A549 (cell line): ENCODE measurements around the gene PLCH1. TPM values are rescaled to one million over a fixed set of nuclear protein-coding genes. Genes with fewer than 3 reads are reported as not detected.

Source experiments
- ATAC-seq, 2 experiments: fragments of 200-7000 bp in 1 of 2; fragments of >200 bp in 1 of 2; cut with Nextera tagmentation in 1 of 2; cut with Tn5 transposase in 1 of 2; 3 replicates each; pipeline versions ENCODE4 v1.8.0 to v1.9.1; 2018 to 2020; ENCODE audit warnings: mild to moderate bottlenecking in 1 of 2, moderate library complexity in 1 of 2
- CTCF ChIA-PET: fragments of 300-600 bp; sonication (Branson Sonifier 250); formaldehyde crosslinking; extraction: SDS; loops from one replicate; lab custom pipeline; 2021; ENCODE audit warnings: antibody characterized with exemption, inconsistent platforms; lab: Yijun Ruan, JAX
- POLR2A ChIA-PET: fragments of 350-600 bp; formaldehyde crosslinking; extraction: SDS; loops from one replicate; lab custom pipeline; 2021; ENCODE audit warnings: antibody characterized with exemption, inconsistent platforms; lab: Yijun Ruan, JAX
- DNase-seq, 2 experiments: peaks; one replicate each; pipeline versions ENCODE4 v3.0.0 to v3.0.0-alpha.2; 2011 to 2016; ENCODE audit warnings: low read depth in 1 of 2, low spot score in 1 of 2
- FAIRE-seq: peaks from 2 replicates; lab custom pipeline; 2011; peaks lifted over from hg19 to GRCh38; lab: Jason Lieb, UNC
- H3K27ac ChIP-seq, 2 experiments: fragments of >200 bp; sonication (Bioruptor Twin); formaldehyde crosslinking; 3 replicates each; pipeline ENCODE4 v1.5.1; 2016 to 2017
- H3K4me1 ChIP-seq: fragments of >200 bp; sonication (Bioruptor Twin); formaldehyde crosslinking; 3 replicates; pipeline ENCODE4 v1.6.1; 2016
- H3K4me2 ChIP-seq: fragments of >200 bp; sonication (Bioruptor Twin); formaldehyde crosslinking; 3 replicates; pipeline ENCODE4 v1.6.1; 2016
- H3K4me3 ChIP-seq: fragments of >200 bp; sonication (Bioruptor Twin); formaldehyde crosslinking; 3 replicates; pipeline ENCODE4 v1.5.1; 2016
- H3K9me3 ChIP-seq: fragments of >200 bp; sonication (Bioruptor Twin); formaldehyde crosslinking; 3 replicates; pipeline ENCODE4 v1.6.1; 2016
- BCL3 ChIP-seq: fragments of >200 bp; sonication (Bioruptor Twin); formaldehyde crosslinking; IDR thresholded peaks from 3 replicates; pipeline ENCODE4 v1.6.1; 2016
- BHLHE40 ChIP-seq: IDR thresholded peaks from 2 replicates; pipeline ENCODE4 v1.6.1; 2012; ENCODE audit warnings: low read depth, low read length, inconsistent platforms
- CEBPB ChIP-seq, 2 experiments: fragments of >200 bp in 1 of 2; sonication (Bioruptor Twin) in 1 of 2; formaldehyde crosslinking in 1 of 2; IDR thresholded peaks; 2 replicates each; pipeline ENCODE4 v1.6.1; 2012 to 2016
- CHD2 ChIP-seq: fragments of 150-350 bp; IDR thresholded peaks from 2 replicates; pipeline ENCODE4 v1.6.1; 2014; ENCODE audit warnings: low read length; ENCODE audit not compliant: partially characterized antibody
- CHD4 ChIP-seq: fragments of 200-600 bp; sonication (generic); IDR thresholded peaks from 2 replicates; pipeline ENCODE4 v1.6.1; 2016; ENCODE audit warnings: antibody characterized with exemption, mild to moderate bottlenecking, borderline replicate concordance
- EHF ChIP-seq: fragments of 250-450 bp; sonication (Bioruptor Pico); IDR thresholded peaks from 2 replicates; pipeline ENCODE4 v1.5.0; 2020; ENCODE audit warnings: mild to moderate bottlenecking
- EP300 ChIP-seq, 2 experiments: fragments of >200 bp; sonication (Bioruptor Twin); formaldehyde crosslinking; IDR thresholded peaks; 2 replicates in 1 of 2; 3 replicates in 1 of 2; pipeline ENCODE4 v1.6.1; 2016 to 2017
- ESRRA ChIP-seq: fragments of 150-350 bp; IDR thresholded peaks from 2 replicates; pipeline ENCODE4 v1.6.1; 2014; ENCODE audit warnings: mild to moderate bottlenecking, low read length, borderline replicate concordance
- FOSB ChIP-seq: fragments of 250-450 bp; sonication (Bioruptor Pico); IDR thresholded peaks from 2 replicates; pipeline ENCODE4 v1.5.0; 2020; ENCODE audit warnings: mild to moderate bottlenecking, moderate library complexity
- GATA3 ChIP-seq: IDR thresholded peaks from 2 replicates; pipeline ENCODE4 v1.6.1; 2012; ENCODE audit warnings: borderline replicate concordance
- HDAC2 ChIP-seq: fragments of 200-600 bp; sonication (generic); IDR thresholded peaks from 2 replicates; pipeline ENCODE4 v1.6.1; 2016
- HMGXB4 ChIP-seq: fragments of 250-450 bp; sonication (Bioruptor Pico); IDR thresholded peaks from 2 replicates; pipeline ENCODE4 v1.5.0; 2021; ENCODE audit warnings: mild to moderate bottlenecking, moderate library complexity, borderline replicate concordance
- JUN ChIP-seq, 2 experiments: fragments of >200 bp; sonication (Bioruptor Twin); formaldehyde crosslinking; IDR thresholded peaks; 2 replicates in 1 of 2; 3 replicates in 1 of 2; pipeline ENCODE4 v1.6.1; 2016 to 2017
- MAX ChIP-seq: IDR thresholded peaks from 2 replicates; pipeline ENCODE4 v1.6.1; 2012
- MYC ChIP-seq: IDR thresholded peaks from 2 replicates; pipeline ENCODE4 v1.6.1; 2012; ENCODE audit warnings: mild to moderate bottlenecking, inconsistent platforms, low read length, improper control_type of control experiment, borderline replicate concordance
- NR3C1 ChIP-seq: fragments of >200 bp; sonication (Bioruptor Twin); formaldehyde crosslinking; IDR thresholded peaks from 3 replicates; pipeline ENCODE4 v1.6.1; 2017
- RAD21 ChIP-seq, 2 experiments: fragments of >200 bp in 1 of 2; sonication (Bioruptor Twin) in 1 of 2; formaldehyde crosslinking in 1 of 2; IDR thresholded peaks in 1 of 2; conservative IDR thresholded peaks in 1 of 2; 2 replicates in 1 of 2; 3 replicates in 1 of 2; pipeline ENCODE4 v1.6.1; 2012 to 2018; ENCODE audit warnings: inconsistent platforms in 1 of 2
- RCOR1 ChIP-seq: fragments of 150-350 bp; IDR thresholded peaks from 2 replicates; pipeline ENCODE4 v1.6.1; 2014; ENCODE audit warnings: antibody characterized with exemption, low read length, low read depth
- SREBF2 ChIP-seq: fragments of 450-650 bp; IDR thresholded peaks from 2 replicates; pipeline ENCODE4 v1.6.1; 2014; ENCODE audit warnings: mild to moderate bottlenecking, moderate library complexity
- TP53 ChIP-seq: fragments of 250-450 bp; sonication (Bioruptor Pico); IDR thresholded peaks from 2 replicates; pipeline ENCODE4 v1.5.0; 2021; ENCODE audit warnings: mild to moderate bottlenecking, moderate library complexity
- ZFP36 ChIP-seq: fragments of 450-650 bp; IDR thresholded peaks from 2 replicates; pipeline ENCODE4 v1.6.1; 2014; ENCODE audit warnings: borderline replicate concordance; ENCODE audit not compliant: partially characterized antibody
- ZNF302 ChIP-seq: fragments of 250-450 bp; sonication (Bioruptor Pico); IDR thresholded peaks from 2 replicates; pipeline ENCODE4 v1.9.0; 2021; ENCODE audit warnings: inconsistent platforms, mild to moderate bottlenecking, moderate library complexity
- WGBS: methylation state at CpG from one replicate; pipeline ENCODE4 v1.1.6; 2017; ENCODE audit errors: missing lambda C conversion rate; 5-methylcytosine and 5-hydroxymethylcytosine counted together
- polyA plus RNA-seq, 4 experiments: library from polyadenylated mRNA; depleted of rRNA in 3 of 4; stranded (reverse); fragments of >200 nt; fragmentation: RNase III in 1 of 4; extraction: RNeasy Plus Mini Kit Qiagen cat#74134 plus additional on column Dnase treatment in 1 of 4; gene quantifications; 2 replicates in 3 of 4; 3 replicates in 1 of 4; pipeline ENCODE4 v1.2.3, GENCODE V29; 2011 to 2017
- TF ChIP-seq, protein P1 (sequence below): fragments of 200-600 bp; sonication (generic); IDR thresholded peaks from 2 replicates; pipeline ENCODE4 v1.6.1; 2016; ENCODE audit warnings: antibody characterized with exemption, mild to moderate bottlenecking, moderate library complexity
- TF ChIP-seq, protein P2 (sequence below): fragments of >200 bp; sonication (Bioruptor Twin); formaldehyde crosslinking; IDR thresholded peaks from 2 replicates; pipeline ENCODE4 v1.6.1; 2016
- TF ChIP-seq, protein P3 (sequence below): fragments of 450-650 bp; IDR thresholded peaks from 2 replicates; pipeline ENCODE4 v1.6.1; 2014; ENCODE audit warnings: antibody characterized with exemption
- TF ChIP-seq, protein P4 (sequence below): IDR thresholded peaks from 2 replicates; pipeline ENCODE4 v1.6.1; 2012; ENCODE audit warnings: low read depth, borderline replicate concordance

The PLCH1 gene
- polyA plus RNA-seq, 2 of the 4 experiments (the other 2 are of a cell fraction), result 2.1 to 11.1 TPM

DNA sequence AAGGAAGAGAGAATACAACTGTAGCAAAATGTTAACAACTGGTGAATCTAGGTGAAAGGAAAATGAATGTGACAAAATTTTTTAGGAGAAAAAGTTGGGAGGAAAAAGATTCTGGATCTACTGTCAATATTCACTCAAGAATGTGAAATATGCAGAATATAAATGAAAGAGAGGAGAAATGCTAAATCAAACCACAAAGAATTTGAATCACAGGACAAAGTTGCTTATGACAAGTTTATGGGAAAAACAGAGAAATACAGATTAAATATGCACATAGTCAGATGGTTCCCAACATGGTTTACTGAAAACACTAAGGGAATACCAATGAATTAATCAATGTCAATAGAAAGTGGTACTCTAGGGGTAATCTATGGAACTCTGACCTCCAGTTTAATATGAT is 33.6 kb upstream of the PLCH1 start:
- ATAC-seq, result no peak
- Histone ChIP-seq H3K4me3 (no peak overlapping the region), H3K4me1 (no peaks in the 10 kb centered on the region), H3K9me3 (no peaks in the 10 kb centered on the region), H3K27ac (no peak overlapping the region), H3K4me2 (no peak overlapping the region)
- DNase-seq, result no peak
- CTCF ChIA-PET, result no interaction called here
- FAIRE-seq, result no peak
- POLR2A ChIA-PET, result no interaction called here
- TF ChIP-seq BHLHE40, result no peak
- TF ChIP-seq BCL3, result no peak
- no peak for TF ChIP-seq CEBPB (IDR thresholded peaks at IDR 0.05)
- TF ChIP-seq SREBF2, result no peak
- TF ChIP-seq JUN (IDR thresholded peaks at IDR 0.05), result no peak
- no peak for TF ChIP-seq HMGXB4 (CRISPR knock-in tag)
- TF ChIP-seq EHF (CRISPR knock-in tag), result no peak
- TF ChIP-seq NR3C1, result no peak
- TF ChIP-seq ZFP36, result no peak
- no peak for TF ChIP-seq FOSB (CRISPR knock-in tag)
- TF ChIP-seq CHD4, result no peak
- TF ChIP-seq, protein P1, sequence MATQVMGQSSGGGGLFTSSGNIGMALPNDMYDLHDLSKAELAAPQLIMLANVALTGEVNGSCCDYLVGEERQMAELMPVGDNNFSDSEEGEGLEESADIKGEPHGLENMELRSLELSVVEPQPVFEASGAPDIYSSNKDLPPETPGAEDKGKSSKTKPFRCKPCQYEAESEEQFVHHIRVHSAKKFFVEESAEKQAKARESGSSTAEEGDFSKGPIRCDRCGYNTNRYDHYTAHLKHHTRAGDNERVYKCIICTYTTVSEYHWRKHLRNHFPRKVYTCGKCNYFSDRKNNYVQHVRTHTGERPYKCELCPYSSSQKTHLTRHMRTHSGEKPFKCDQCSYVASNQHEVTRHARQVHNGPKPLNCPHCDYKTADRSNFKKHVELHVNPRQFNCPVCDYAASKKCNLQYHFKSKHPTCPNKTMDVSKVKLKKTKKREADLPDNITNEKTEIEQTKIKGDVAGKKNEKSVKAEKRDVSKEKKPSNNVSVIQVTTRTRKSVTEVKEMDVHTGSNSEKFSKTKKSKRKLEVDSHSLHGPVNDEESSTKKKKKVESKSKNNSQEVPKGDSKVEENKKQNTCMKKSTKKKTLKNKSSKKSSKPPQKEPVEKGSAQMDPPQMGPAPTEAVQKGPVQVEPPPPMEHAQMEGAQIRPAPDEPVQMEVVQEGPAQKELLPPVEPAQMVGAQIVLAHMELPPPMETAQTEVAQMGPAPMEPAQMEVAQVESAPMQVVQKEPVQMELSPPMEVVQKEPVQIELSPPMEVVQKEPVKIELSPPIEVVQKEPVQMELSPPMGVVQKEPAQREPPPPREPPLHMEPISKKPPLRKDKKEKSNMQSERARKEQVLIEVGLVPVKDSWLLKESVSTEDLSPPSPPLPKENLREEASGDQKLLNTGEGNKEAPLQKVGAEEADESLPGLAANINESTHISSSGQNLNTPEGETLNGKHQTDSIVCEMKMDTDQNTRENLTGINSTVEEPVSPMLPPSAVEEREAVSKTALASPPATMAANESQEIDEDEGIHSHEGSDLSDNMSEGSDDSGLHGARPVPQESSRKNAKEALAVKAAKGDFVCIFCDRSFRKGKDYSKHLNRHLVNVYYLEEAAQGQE, result no peak
- TF ChIP-seq ESRRA, result no peak
- TF ChIP-seq, protein P2, sequence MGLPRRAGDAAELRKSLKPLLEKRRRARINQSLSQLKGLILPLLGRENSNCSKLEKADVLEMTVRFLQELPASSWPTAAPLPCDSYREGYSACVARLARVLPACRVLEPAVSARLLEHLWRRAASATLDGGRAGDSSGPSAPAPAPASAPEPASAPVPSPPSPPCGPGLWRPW, result no peak
- TF ChIP-seq, all 56 proteins: peak for 0

DNA sequence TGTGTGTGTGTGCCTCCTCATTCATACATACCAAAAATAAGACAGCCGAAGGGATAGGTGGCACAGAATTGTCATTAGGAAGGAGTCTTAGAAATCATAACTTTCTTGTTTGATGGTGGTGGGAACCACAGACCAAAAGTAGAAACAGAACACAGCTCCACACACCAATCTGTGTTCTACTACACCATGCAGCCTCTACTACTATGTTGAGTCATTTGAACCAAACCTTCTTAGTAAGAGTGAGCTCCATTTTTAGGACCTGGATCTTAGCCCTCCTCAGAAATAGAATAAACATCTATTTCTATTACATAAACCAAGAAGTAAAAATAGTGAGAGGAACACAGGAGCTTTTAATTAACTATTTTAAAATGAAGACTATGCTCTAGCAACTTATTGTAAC is 27.9 kb upstream of the PLCH1 start:
- Histone ChIP-seq H3K4me2 (no peak overlapping the region), H3K4me3 (no peak overlapping the region), H3K4me1 (no peaks in the 10 kb centered on the region), H3K9me3 (no peaks in the 10 kb centered on the region), H3K27ac (no peak overlapping the region)
- ATAC-seq (no peak), DNase-seq (no peak), FAIRE-seq (no peak)
- ChIA-PET CTCF (interaction anchor here (1.0 to 1.2 kb wide), 2 partner anchors 11 to 33 kb away, joined by 3 to 4 read pairs; partner anchors contain the start of gene C3orf33), POLR2A (no interaction called here)
- TF ChIP-seq HDAC2 (no peak), ESRRA (no peak), BHLHE40 (no peak), GATA3 (no peak), MYC (no peak)
- WGBS, result 100% methylated on average over 1 of the region's 1 CpG

DNA sequence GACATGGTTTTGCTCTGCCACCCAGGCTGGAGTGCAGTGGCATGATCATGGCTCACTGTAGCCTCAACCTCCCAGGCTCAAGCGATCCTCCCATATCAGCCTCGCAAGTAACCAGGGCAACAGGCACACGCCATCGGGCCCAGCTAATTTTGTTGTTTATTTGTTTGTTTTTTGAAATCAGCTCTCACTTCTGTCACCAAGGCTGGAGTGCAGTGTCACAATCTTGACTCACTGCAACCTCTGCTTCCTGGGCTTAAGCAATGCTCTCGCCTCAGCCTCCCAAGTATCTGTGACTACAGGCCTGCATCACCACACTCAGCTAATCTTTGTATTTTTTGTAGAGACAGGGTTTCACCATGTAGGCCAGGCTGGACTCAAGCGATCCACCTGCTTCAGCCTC is 26.3 kb upstream of the PLCH1 start:
- WGBS, result 92% methylated on average over 6 of the region's 6 CpGs
- no peak overlapping the region for H3K4me3 ChIP-seq
- CTCF ChIA-PET, result interaction anchor here (1.0 to 1.3 kb wide), 2 partner anchors 13 to 20 kb away, joined by 3 read pairs; no protein-coding TSS in a partner anchor
- 0 out of 3 replicates have a peak, but pooled peaks cover 3% of the 10 kb centered on the region for H3K4me1 ChIP-seq
- no peak for ATAC-seq
- no peak overlapping the region for H3K27ac ChIP-seq
- DNase-seq, result no peak
- no peaks in the 10 kb centered on the region for H3K9me3 ChIP-seq
- POLR2A ChIA-PET, result no interaction called here
- H3K4me2 ChIP-seq, result no peak overlapping the region
- FAIRE-seq, result no peak
- no peak for TF ChIP-seq TP53 (CRISPR knock-in tag)
- TF ChIP-seq, protein P3, sequence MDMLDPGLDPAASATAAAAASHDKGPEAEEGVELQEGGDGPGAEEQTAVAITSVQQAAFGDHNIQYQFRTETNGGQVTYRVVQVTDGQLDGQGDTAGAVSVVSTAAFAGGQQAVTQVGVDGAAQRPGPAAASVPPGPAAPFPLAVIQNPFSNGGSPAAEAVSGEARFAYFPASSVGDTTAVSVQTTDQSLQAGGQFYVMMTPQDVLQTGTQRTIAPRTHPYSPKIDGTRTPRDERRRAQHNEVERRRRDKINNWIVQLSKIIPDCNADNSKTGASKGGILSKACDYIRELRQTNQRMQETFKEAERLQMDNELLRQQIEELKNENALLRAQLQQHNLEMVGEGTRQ, result no peak
- TF ChIP-seq EP300 (IDR thresholded peaks at IDR 0.05), result no peak
- TF ChIP-seq MAX, result no peak
- TF ChIP-seq CHD4, result no peak
- TF ChIP-seq RCOR1, result no peak
- no peak for TF ChIP-seq GATA3
- no peak for TF ChIP-seq CEBPB (IDR thresholded peaks at IDR 0.05)
- no peak for TF ChIP-seq MYC
- TF ChIP-seq, protein P4, sequence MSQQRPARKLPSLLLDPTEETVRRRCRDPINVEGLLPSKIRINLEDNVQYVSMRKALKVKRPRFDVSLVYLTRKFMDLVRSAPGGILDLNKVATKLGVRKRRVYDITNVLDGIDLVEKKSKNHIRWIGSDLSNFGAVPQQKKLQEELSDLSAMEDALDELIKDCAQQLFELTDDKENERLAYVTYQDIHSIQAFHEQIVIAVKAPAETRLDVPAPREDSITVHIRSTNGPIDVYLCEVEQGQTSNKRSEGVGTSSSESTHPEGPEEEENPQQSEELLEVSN, result no peak
- TF ChIP-seq HDAC2, result no peak
- TF ChIP-seq CHD2, result no peak
- TF ChIP-seq NR3C1, result no peak
- TF ChIP-seq ZNF302 (CRISPR knock-in tag), result no peak
- no peak for TF ChIP-seq RAD21 (conservative IDR thresholded peaks at IDR 0.05 in 1 of 2, IDR thresholded peaks at IDR 0.05 in 1 of 2)
